ENCODE results near the gene TTC13. TPM values are rescaled to one million over a fixed set of nuclear protein-coding genes. Genes with fewer than 3 reads are reported as not detected.

Gene TTC13
- total RNA-seq, 2 experiments from 2014 or later = 24.9 to 25.0 TPM

DNA sequence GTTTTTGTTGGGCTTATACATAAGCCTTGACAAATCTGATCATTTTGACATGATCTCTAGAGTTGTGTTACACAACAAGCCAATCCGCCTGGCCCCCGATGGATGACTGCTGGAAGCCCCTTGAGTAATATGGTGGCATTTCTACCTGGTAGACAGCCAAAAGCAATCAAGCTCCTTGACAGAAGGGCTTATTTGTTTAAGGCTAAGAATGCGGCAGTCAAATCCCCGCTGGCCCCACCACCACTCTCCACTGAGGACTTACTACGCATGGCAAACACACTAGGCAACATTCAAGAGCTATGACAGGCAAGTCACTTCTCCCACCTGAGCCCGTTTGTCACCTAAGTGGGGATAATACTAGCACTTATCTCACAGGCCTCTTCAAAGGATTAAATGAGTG is 77.0 kb downstream of the TTC13 start:
- no peaks in the 10 kb centered on the region for H3K27me3 Mint-ChIP-seq
- POLR2A ChIA-PET = no interaction called here
- no peak for ATAC-seq (ENCODE audit: poor library complexity)

DNA sequence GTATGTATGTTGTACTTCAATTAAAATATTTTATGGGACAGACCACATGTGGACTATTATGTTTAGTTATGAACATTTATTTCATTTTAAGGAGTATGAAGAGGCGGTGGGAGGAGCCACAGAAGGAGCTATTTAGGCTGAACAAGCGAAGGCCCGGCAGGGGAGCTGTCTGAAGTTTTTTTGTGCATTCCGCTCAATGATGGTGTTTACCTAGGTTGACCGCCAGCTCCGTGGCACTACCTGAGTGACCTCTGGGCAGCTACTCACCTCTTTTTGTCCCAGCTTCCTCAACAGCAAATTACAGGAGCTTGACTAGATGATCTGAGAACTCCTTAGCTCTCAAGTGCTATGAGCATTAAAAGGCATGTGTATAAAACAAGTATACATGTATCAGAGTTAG is 77.7 kb downstream of the TTC13 start:
- peak overlapping the region; percentile 28 for H3K27ac Mint-ChIP-seq
- Histone ChIP-seq H3K4me3 (ENCODE audit: low read length) (no peak overlapping the region), H3K4me1 (ENCODE audit: insufficient read depth, low read length) (no peaks in the 10 kb centered on the region), H3K27me3 (ENCODE audit: control insufficient read depth in 1 of 2, insufficient read depth in 2 of 2, low read length in 2 of 2) (no peaks in the 10 kb centered on the region), H3K9me3 (ENCODE audit: control insufficient read depth in 1 of 2, insufficient read depth in 1 of 2, low read length in 2 of 2) (no peaks in the 10 kb centered on the region), H3K36me3 (ENCODE audit: insufficient read depth, low read length) (peaks cover 16% of the 10 kb centered on the region), H3K27ac (ENCODE audit: low read depth in 1 of 2, low read length in 2 of 2) (no peak overlapping the region)
- no peak overlapping the region for H3K4me3 Mint-ChIP-seq
- intact Hi-C loops (cut with DNase I, micrococcal nuclease) = no loop called here
- TF ChIP-seq, protein P1, sequence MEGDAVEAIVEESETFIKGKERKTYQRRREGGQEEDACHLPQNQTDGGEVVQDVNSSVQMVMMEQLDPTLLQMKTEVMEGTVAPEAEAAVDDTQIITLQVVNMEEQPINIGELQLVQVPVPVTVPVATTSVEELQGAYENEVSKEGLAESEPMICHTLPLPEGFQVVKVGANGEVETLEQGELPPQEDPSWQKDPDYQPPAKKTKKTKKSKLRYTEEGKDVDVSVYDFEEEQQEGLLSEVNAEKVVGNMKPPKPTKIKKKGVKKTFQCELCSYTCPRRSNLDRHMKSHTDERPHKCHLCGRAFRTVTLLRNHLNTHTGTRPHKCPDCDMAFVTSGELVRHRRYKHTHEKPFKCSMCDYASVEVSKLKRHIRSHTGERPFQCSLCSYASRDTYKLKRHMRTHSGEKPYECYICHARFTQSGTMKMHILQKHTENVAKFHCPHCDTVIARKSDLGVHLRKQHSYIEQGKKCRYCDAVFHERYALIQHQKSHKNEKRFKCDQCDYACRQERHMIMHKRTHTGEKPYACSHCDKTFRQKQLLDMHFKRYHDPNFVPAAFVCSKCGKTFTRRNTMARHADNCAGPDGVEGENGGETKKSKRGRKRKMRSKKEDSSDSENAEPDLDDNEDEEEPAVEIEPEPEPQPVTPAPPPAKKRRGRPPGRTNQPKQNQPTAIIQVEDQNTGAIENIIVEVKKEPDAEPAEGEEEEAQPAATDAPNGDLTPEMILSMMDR (IDR thresholded peaks at IDR 0.05) = no peak
- no peaks in the 10 kb centered on the region for H3K4me1 Mint-ChIP-seq (ENCODE audit: low read depth)
- H3K36me3 Mint-ChIP-seq (ENCODE audit: low read depth) = peaks cover 33% of the 10 kb centered on the region
- POLR2A ChIA-PET = interaction anchor here (0.6 kb wide), 1 partner anchor 73 kb away, joined by 3 read pairs; no protein-coding TSS in a partner anchor
- no peak for DNase-seq
- no peaks in the 10 kb centered on the region for H3K27me3 Mint-ChIP-seq
- no peak for ATAC-seq (ENCODE audit: poor library complexity)
- no peaks in the 10 kb centered on the region for H3K9me3 Mint-ChIP-seq
- CTCF ChIA-PET = no interaction called here

More for the DNA sequence above, 77.0 kb downstream of the TTC13 start:
- intact Hi-C loops (cut with DNase I, micrococcal nuclease) = no loop called here
- no peak overlapping the region for H3K27ac ChIP-seq (ENCODE audit: low read depth in 1 of 2, low read length in 2 of 2)
- no peaks in the 10 kb centered on the region for H3K4me1 ChIP-seq (ENCODE audit: insufficient read depth, low read length)
- no peaks in the 10 kb centered on the region for H3K4me1 Mint-ChIP-seq (ENCODE audit: low read depth)
- TF ChIP-seq, protein P1 (IDR thresholded peaks at IDR 0.05) = no peak
- CTCF ChIA-PET = interaction anchor here (0.7 kb wide), 1 partner anchor 168 kb away, joined by 5 read pairs; no protein-coding TSS in a partner anchor
- no peak overlapping the region for H3K27ac Mint-ChIP-seq
- no peaks in the 10 kb centered on the region for H3K27me3 ChIP-seq (ENCODE audit: control insufficient read depth in 1 of 2, insufficient read depth in 2 of 2, low read length in 2 of 2)
- H3K9me3 ChIP-seq (ENCODE audit: control insufficient read depth in 1 of 2, insufficient read depth in 1 of 2, low read length in 2 of 2) = no peaks in the 10 kb centered on the region
- peaks cover 22% of the 10 kb centered on the region for H3K36me3 ChIP-seq (ENCODE audit: insufficient read depth, low read length)
- H3K9me3 Mint-ChIP-seq = no peaks in the 10 kb centered on the region
- H3K36me3 Mint-ChIP-seq (ENCODE audit: low read depth) = peaks cover 40% of the 10 kb centered on the region
- no peak overlapping the region for H3K4me3 Mint-ChIP-seq
- H3K4me3 ChIP-seq (ENCODE audit: low read length) = no peak overlapping the region
- DNase-seq = no peak

DNA sequence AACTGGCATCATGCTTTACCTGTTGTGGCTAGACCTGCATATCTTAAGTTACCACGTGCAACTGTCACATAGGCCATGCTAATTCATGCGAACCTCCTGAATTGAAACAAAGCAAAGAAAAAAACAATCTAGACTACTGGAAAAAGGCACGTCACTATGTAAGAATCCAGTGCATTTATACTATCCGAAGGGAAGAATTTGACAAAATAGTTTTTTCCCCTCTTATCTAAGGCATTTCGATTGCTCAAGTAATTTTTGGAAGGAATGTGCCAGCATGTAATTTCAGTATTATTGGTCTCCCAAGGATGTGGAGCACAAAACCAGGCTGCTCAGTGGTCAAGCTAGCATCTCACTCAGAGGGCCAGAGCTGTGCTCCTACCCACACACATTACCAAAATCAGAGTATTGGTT is 78.8 kb downstream of the TTC13 start:
- H3K4me1 Mint-ChIP-seq (ENCODE audit: low read depth) = no peaks in the 10 kb centered on the region
- no peaks in the 10 kb centered on the region for H3K27me3 ChIP-seq (ENCODE audit: control insufficient read depth in 1 of 2, insufficient read depth in 2 of 2, low read length in 2 of 2)
- no peaks in the 10 kb centered on the region for H3K27me3 Mint-ChIP-seq
- TF ChIP-seq, protein P1 (IDR thresholded peaks at IDR 0.05) = no peak
- no peaks in the 10 kb centered on the region for H3K9me3 Mint-ChIP-seq
- no peaks in the 10 kb centered on the region for H3K4me1 ChIP-seq (ENCODE audit: insufficient read depth, low read length)
- H3K36me3 Mint-ChIP-seq (ENCODE audit: low read depth) = peaks cover 22% of the 10 kb centered on the region
- CTCF ChIA-PET = no interaction called here
- H3K4me3 Mint-ChIP-seq = no peak overlapping the region
- H3K36me3 ChIP-seq (ENCODE audit: insufficient read depth, low read length) = peaks cover 4% of the 10 kb centered on the region
- H3K4me3 ChIP-seq (ENCODE audit: low read length) = no peak overlapping the region
- H3K27ac ChIP-seq (ENCODE audit: low read depth in 1 of 2, low read length in 2 of 2) = no peak overlapping the region
- no peak overlapping the region for H3K27ac Mint-ChIP-seq
- intact Hi-C loops (cut with DNase I, micrococcal nuclease) = no loop called here
- no peaks in the 10 kb centered on the region for H3K9me3 ChIP-seq (ENCODE audit: control insufficient read depth in 1 of 2, insufficient read depth in 1 of 2, low read length in 2 of 2)
- POLR2A ChIA-PET = no interaction called here
- DNase-seq (no peak), ATAC-seq (ENCODE audit: poor library complexity) (no peak)
